Measurements from ENCODE around the gene VPS26B. TPM values are rescaled to one million over a fixed set of nuclear protein-coding genes. Genes with fewer than 3 reads are reported as not detected.
A peak's percentile ranks its signal among the peaks of the same experiment; 100 is the strongest.

The VPS26B gene
- total and polyA plus RNA-seq, 2 experiments from 2014 or later = 43.9 to 56.5 TPM

DNA sequence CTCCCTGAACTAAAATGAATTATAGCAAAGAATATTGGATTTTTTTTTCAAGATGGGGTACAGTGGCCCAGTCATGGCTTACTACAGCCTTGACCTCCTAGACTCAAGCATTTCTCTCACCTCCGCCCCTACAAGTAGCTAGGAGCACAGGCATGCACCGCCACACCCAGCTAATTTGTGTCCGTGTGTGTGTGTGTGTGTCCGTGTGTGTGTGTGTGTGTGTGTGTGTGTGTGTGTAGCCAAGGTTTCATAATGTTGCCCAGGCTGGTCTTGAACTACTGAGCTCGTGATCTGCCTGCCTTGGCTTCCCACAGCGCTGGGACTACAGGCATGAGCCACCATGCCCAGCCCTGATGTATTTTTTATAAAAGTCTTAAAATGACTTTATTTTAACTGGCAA, 16.1 kb downstream of the VPS26B start:
- H3K4me3 ChIP-seq = no peak overlapping the region
- no peak for DNase-seq (ENCODE audit: low read depth in 1 of 2, low spot score in 1 of 2)
- no peak for TF ChIP-seq CTCF (IDR thresholded peaks at IDR 0.05; ENCODE audit: low read depth, low read length)
- H3K9me3 ChIP-seq (ENCODE audit: low read depth) = no peaks in the 10 kb centered on the region
- no peak overlapping the region for H3K27ac ChIP-seq
- H3K4me1 ChIP-seq (ENCODE audit: low read depth) = no peaks in the 10 kb centered on the region
- peaks cover 18% of the 10 kb centered on the region for H3K36me3 ChIP-seq
- H3K27me3 ChIP-seq = no peaks in the 10 kb centered on the region

DNA sequence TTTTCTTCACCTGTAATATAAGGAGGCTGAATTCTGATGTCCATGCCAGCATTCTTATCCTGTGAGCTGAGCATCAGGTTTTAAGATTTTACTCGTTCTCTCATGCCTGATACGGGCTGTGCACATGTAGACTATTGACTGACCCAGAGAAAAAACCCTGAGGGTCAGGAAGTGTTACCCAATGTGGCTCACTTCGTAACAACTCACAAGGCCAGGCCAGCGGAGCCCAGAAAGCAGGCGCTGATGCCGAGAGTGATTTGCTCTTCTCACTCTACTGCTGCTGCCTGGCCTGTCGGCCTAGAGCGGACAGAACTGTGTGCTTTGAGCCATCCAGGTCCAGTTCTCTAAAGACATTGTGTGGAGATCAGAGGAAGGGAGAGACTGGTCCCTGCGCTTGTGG, 17.9 kb downstream of the VPS26B start:
- H3K27ac ChIP-seq = no peak overlapping the region
- no peak overlapping the region for H3K4me3 ChIP-seq
- peaks cover 18% of the 10 kb centered on the region for H3K36me3 ChIP-seq
- no peak for TF ChIP-seq CTCF (IDR thresholded peaks at IDR 0.05; ENCODE audit: low read depth, low read length)
- no peak for DNase-seq (ENCODE audit: low read depth in 1 of 2, low spot score in 1 of 2)
- no peaks in the 10 kb centered on the region for H3K27me3 ChIP-seq
- no peaks in the 10 kb centered on the region for H3K9me3 ChIP-seq (ENCODE audit: low read depth)
- no peaks in the 10 kb centered on the region for H3K4me1 ChIP-seq (ENCODE audit: low read depth)

- Histone ChIP-seq H3K27ac (no peak overlapping the region), H3K4me1 (ENCODE audit: low read depth) (no peaks in the 10 kb centered on the region), H3K9me3 (ENCODE audit: low read depth) (no peaks in the 10 kb centered on the region), H3K27me3 (no peaks in the 10 kb centered on the region), H3K4me3 (no peak overlapping the region), H3K36me3 (peaks cover 27% of the 10 kb centered on the region)
- TF ChIP-seq CTCF (IDR thresholded peaks at IDR 0.05; ENCODE audit: low read depth, low read length) = no peak
- no peak for DNase-seq (ENCODE audit: low read depth in 1 of 2, low spot score in 1 of 2)
Observed at GRCh38 chr11:134243913-134244312, 19.4 kb downstream of the VPS26B start.

GRCh38 chr11:134244593-134244992, 20.1 kb downstream of the VPS26B start:
- H3K9me3 ChIP-seq (ENCODE audit: low read depth) = no peaks in the 10 kb centered on the region
- H3K27me3 ChIP-seq = no peaks in the 10 kb centered on the region
- TF ChIP-seq CTCF (IDR thresholded peaks at IDR 0.05; ENCODE audit: low read depth, low read length) = peak; percentile 48
- no peak overlapping the region for H3K4me3 ChIP-seq
- DNase-seq (ENCODE audit: low read depth in 1 of 2, low spot score in 1 of 2) = peak; percentile 17 to 34
- H3K27ac ChIP-seq = no peak overlapping the region
- no peaks in the 10 kb centered on the region for H3K4me1 ChIP-seq (ENCODE audit: low read depth)
- peaks cover 31% of the 10 kb centered on the region for H3K36me3 ChIP-seq

DNA sequence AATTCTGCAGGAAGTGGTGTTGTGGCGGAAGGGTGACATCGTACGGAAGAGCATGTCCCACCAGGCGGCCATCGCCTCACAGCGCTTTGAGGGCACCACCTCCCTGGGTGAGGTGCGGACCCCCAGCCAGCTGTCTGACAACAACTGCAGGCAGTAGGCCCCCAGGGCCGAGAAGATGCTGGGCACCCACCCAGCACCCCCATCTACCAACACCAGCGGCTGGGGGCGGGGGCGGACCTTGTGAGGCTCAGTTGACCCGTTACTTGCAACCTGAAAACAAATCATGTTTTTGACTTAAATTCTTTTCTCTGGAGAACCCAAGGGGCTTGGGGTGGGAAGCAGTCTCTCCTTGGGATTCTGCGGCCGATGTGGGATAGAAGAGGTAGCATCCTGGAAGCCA, 21.0 kb downstream of the VPS26B start:
- DNase-seq (ENCODE audit: low read depth in 1 of 2, low spot score in 1 of 2) = no peak
- Histone ChIP-seq H3K36me3 (peaks cover 36% of the 10 kb centered on the region), H3K27me3 (no peaks in the 10 kb centered on the region)

More for the DNA sequence above, 21.0 kb downstream of the VPS26B start:
- Histone ChIP-seq H3K4me1 (ENCODE audit: low read depth) (no peaks in the 10 kb centered on the region), H3K27ac (no peak overlapping the region), H3K9me3 (ENCODE audit: low read depth) (no peaks in the 10 kb centered on the region), H3K4me3 (no peak overlapping the region)
- no peak for TF ChIP-seq CTCF (IDR thresholded peaks at IDR 0.05; ENCODE audit: low read depth, low read length)

All from cardiac muscle cell (in vitro differentiated cells and primary cell).